ENCODE data around the gene CAPN15. TPM values are rescaled to one million over a fixed set of nuclear protein-coding genes. Genes with fewer than 3 reads are reported as not detected.
"Not testable (repeated sequence)": the region's sequence is repeated elsewhere in the genome, so short reads cannot be mapped to it uniquely, and the experiment has no call there.

Gene CAPN15
- total RNA-seq, 1 experiment from 2014 or later: 7.1 TPM

GRCh38 chr16:506246-506546 is 21.3 kb upstream of the CAPN15 start:
- no peak for DNase-seq (ENCODE audit: low read depth)

- DNase-seq (ENCODE audit: low read depth): not testable (repeated sequence)
Measured at GRCh38 chr16:507527-507926, 20.0 kb upstream of the CAPN15 start.

GRCh38 chr16:507996-508395 is 19.5 kb upstream of the CAPN15 start:
- DNase-seq (ENCODE audit: low read depth): no peak

- DNase-seq (ENCODE audit: low read depth): peak; percentile 16
Measured at GRCh38 chr16:508884-509736, 18.4 kb upstream of the CAPN15 start.

- DNase-seq (ENCODE audit: low read depth): no peak
Measured at GRCh38 chr16:510066-510825, 17.3 kb upstream of the CAPN15 start.

- no peak for DNase-seq (ENCODE audit: low read depth)
Measured at GRCh38 chr16:512802-513201, 14.7 kb upstream of the CAPN15 start.

GRCh38 chr16:513950-514349 is 13.6 kb upstream of the CAPN15 start:
- no peak for DNase-seq (ENCODE audit: low read depth)

- DNase-seq (ENCODE audit: low read depth): no peak
Measured at GRCh38 chr16:515175-515938, 12.2 kb upstream of the CAPN15 start.

GRCh38 chr16:515939-516226 is 11.6 kb upstream of the CAPN15 start:
- DNase-seq (ENCODE audit: low read depth): no peak

DNA sequence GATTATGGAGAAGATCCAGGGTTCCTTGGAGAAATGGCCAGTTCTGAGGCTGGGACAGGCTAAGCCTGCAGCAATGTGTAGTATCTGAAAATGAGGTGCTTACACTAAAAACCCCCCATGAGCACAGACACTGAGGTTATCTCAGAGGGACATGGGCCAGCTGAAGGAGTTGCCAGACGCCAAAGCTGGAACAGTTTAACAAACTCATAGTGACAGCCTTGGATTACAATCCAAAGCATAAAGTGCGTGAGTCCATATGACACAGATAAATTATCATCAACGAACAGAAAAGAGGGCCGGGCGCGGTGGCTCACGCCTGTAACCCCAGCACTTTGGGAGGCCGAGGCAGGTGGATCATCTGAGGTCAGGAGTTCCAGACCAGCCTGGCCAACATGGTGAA is 11.2 kb upstream of the CAPN15 start:
- DNase-seq (ENCODE audit: low read depth): no peak

DNA sequence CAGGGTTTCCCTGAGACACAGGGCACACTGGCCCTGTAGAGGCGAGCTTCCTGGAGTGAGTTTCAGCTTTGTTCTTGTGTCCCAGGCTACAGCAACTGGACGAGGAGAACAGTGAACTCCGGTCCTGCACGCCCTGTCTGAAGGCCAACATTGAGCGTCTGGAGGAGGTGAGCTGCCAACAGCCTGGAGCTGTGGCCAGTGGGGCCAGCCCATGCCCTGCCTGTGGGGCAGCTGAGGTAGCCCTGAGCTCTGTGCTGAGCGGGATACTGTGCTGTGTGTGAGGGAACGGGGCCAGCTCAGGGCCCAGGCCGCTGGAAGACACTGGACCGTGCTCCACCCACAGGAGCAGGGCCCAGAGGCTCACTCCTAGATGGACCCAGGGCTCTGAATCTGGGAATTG is 8.7 kb upstream of the CAPN15 start:
- no peak for DNase-seq (ENCODE audit: low read depth)

DNA sequence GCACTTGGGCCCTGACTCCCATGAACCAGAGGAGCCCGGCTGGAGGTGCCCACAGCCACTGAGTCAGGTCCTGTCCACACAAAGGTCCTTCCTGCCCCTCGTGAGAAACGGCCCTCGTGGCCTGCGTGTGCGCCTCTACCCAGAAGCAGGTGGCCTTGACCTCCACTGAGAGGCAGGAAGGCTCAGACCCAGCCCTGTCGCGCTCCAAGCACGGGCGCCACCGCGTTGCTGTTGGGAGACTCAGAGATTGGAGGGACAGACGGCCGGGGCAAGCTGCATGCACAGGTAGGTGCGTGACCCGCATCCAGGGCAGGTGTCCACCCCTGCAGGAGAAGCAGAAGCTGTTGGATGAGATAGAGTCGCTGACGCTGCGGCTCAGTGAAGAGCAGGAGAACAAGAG is 8.1 kb upstream of the CAPN15 start:
- no peak for DNase-seq (ENCODE audit: low read depth)

- no peak for DNase-seq (ENCODE audit: low read depth)
Measured at GRCh38 chr16:519841-520687, 7.4 kb upstream of the CAPN15 start.

DNA sequence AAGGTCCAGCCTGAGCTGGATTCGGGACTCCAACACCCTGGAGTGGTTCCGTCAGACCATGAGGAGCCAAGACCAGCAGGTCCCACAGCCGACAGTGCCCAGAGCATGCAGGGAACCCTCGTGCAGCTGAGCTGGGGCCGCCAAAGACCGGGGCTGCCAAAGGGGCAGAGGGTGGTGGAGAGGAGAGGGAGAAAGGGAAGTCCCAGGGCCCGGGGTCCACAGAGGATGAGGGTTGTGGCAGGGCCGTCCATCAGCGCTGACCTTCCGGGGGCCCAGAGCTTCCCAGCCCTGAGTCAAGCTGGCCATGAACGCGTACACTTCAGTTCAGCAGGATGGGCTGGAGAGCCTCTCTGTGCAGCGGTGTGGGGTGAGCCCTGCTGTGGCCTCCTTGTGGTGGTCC is 6.7 kb upstream of the CAPN15 start:
- no peak for DNase-seq (ENCODE audit: low read depth)

DNA sequence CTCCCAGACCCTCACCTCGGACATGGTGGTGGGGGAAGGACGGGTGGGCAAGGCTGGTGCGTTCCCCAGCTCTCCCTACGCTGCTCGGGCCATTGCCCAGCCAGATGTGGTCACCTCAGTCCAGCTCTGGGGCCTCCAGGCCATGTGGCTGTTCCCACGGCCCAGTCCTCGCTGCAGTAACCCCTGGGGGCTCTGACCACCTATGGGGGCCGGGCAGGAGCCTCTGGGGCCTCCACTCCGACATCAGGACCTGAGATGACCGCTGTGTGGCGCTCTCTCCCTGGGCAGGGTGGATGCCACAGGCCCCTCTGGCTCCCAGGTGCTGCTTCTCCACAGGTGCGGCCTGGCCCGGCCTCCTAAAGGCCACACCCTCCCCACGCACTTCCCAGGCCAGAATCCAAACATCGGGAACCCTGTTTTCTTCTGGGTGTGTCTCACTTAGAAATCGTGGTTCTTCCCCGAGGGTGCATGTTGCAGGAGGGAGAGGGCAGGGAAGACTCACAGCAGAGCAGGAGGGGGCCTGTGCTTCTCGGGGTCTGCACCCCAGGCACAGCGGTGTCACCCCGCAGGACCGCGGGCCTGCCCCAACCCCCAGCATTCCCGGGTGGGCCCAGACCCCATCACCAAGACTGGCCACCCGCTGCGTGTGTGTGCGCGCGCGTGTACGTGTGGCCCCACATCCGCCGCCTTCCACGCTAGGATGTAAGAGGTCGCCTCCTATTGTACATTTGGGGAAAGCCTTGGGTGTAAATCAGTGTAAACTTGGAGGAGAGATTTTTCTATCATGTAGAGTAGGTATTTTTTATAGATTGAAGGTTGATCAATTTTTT is 5.9 kb upstream of the CAPN15 start:
- DNase-seq (ENCODE audit: low read depth): no peak

GRCh38 chr16:522320-523096 is 5.0 kb upstream of the CAPN15 start:
- DNase-seq (ENCODE audit: low read depth): no peak

GRCh38 chr16:523097-523741 is 4.3 kb upstream of the CAPN15 start:
- no peak for DNase-seq (ENCODE audit: low read depth)

DNA sequence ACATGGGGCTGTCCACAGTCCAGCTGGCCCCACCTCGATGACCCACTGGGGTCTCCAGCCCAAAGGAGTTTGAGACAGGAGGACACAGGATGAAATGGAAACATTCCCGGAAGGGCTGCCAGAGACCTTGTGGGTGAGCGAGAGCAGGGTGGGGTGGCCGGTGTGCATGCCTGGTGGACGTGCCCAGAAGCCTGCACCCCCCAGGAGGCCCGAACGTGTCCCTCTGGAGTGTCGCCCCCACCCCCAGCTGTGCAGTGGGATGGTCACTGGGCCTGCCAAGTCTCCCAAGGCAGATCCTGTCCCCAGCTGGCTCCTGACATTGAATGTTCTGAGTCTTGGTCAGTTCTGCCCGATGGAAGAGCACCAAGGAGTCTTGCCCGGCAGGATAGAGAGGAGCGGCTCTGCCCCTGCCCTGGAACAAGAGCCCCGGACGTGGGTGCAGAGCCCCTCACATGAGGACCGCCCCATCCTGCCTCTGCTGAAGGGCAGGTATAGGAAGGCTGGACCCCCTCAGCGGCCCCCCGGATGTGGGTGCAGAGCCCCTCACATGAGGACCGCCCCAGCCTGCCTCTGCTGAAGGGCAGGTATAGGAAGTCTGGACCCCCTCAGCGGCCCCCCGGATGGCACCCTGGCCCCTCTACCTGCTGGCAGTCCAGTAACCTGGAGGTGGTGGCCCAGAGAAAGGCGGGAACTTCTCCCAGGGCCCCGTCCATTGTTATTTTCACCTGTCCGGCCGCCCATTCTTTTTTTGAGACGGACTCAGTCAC is 3.1 kb upstream of the CAPN15 start:
- DNase-seq (ENCODE audit: low read depth): no peak

DNA sequence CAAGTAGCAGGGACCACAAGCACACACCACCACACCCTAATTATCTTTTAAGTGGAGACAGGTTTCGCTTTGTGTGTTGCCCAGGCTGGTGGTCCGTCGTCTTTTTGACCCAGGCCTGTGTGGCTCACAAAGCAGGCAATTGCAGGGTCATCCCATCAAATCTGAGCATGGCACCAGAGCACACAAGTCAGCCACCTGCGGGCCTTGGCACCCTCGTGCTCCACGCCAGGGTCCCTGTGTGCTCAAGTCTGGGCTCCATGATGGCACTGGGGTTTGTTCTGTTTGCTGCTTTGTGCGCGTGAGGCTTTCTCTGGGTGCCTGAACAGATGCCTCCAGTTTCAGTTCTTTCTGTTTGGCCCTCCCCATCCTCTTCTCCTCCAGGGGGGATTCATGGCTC is 2.4 kb upstream of the CAPN15 start:
- DNase-seq (ENCODE audit: low read depth): no peak

Data from RPMI7951 (cell line).